Lung (tissue), 12 donors: ENCODE results near the gene MED31. TPM values are rescaled to one million over a fixed set of nuclear protein-coding genes. Genes with fewer than 3 reads are reported as not detected.
"Not testable (repeated sequence)": the region's sequence is repeated elsewhere in the genome, so short reads cannot be mapped to it uniquely, and the experiment has no call there.

Source experiments
- ATAC-seq: fragments of 200-7000 bp; cut with Tn5 transposase; one replicate; pipeline ENCODE4 v1.9.1; 2020; ENCODE audit warnings: moderate number of reproducible peaks; ENCODE audit not compliant: insufficient read depth, low FRiP score
- DNase-seq, 3 donors: peaks; one replicate each; pipeline ENCODE4 v3.0.0-alpha.2; 2013 to 2017
- H3K27ac ChIP-seq, 2 donors: one replicate each; pipeline ENCODE4 v1.5.1; 2013; ENCODE audit warnings: mild to moderate bottlenecking in 2 of 2, moderate library complexity in 2 of 2, control low read depth in 1 of 2, inconsistent platforms in 1 of 2, low read depth in 1 of 2, low read length in 1 of 2
- H3K27me3 ChIP-seq, 3 donors: one replicate each; pipeline ENCODE4 v1.5.1; 2013; ENCODE audit warnings: low read length in 2 of 3; ENCODE audit not compliant: control insufficient read depth in 3 of 3, insufficient read depth in 3 of 3
- H3K36me3 ChIP-seq, 4 donors: one replicate each; pipeline ENCODE4 v1.5.1; 2013; ENCODE audit warnings: low read length in 4 of 4, mild to moderate bottlenecking in 1 of 4, moderate library complexity in 1 of 4; ENCODE audit not compliant: control insufficient read depth in 4 of 4, insufficient read depth in 4 of 4
- H3K4me1 ChIP-seq, 5 donors: one replicate each; pipeline ENCODE4 v1.5.1; 2013; ENCODE audit warnings: low read length in 5 of 5, mild to moderate bottlenecking in 2 of 5, moderate library complexity in 1 of 5; ENCODE audit not compliant: control insufficient read depth in 5 of 5, insufficient read depth in 5 of 5
- H3K4me3 ChIP-seq: one replicate; pipeline ENCODE4 v1.5.1; 2013; ENCODE audit warnings: mild to moderate bottlenecking, control low read depth, moderate library complexity
- H3K9ac ChIP-seq, 2 donors: one replicate each; pipeline ENCODE4 v1.5.1; 2013; ENCODE audit warnings: low read length in 2 of 2, control low read depth in 1 of 2; ENCODE audit not compliant: insufficient read depth in 1 of 2
- H3K9me3 ChIP-seq, 4 donors: one replicate each; pipeline ENCODE4 v1.5.1; 2013; ENCODE audit warnings: low read length in 3 of 4, mild to moderate bottlenecking in 1 of 4, moderate library complexity in 1 of 4; ENCODE audit not compliant: control insufficient read depth in 4 of 4, insufficient read depth in 3 of 4
- WGBS, 2 donors: extraction: QIAGEN DNeasy Blood & Tissue Kit; methylation state at CpG; one replicate each; pipeline ENCODE4 v1.1.7; 2013; 5-methylcytosine and 5-hydroxymethylcytosine counted together
- polyA plus RNA-seq, 2 donors: library from polyadenylated mRNA; stranded (reverse); fragments of 200-250 nt; gene quantifications; one replicate each; pipeline ENCODE4 v1.2.1, GENCODE V29; 2013
- total RNA-seq, 2 donors: library from RNA; depleted of rRNA in 1 of 2; stranded (reverse); fragments of >200 nt in 1 of 2; gene quantifications; one replicate each; pipeline ENCODE4 v1.2.1, GENCODE V29; 2014 to 2021
- TF ChIP-seq, protein P1 (sequence below): IDR thresholded peaks from 2 replicates; pipeline ENCODE4 v1.5.1; 2012; ENCODE audit warnings: mild to moderate bottlenecking; ENCODE audit errors: control extremely low read depth, extremely low read depth
- donor health status: control.
- donor health status: control.
- donor health status: Bipolar disorder and iron deficiency.
- donor health status: healthy.
- donor health status: DM: yes; HTN: yes; CAD: no.

MED31 gene
- total and polyA plus RNA-seq, 4 donors = 16.6 to 27.7 (median 19.2) TPM

DNA sequence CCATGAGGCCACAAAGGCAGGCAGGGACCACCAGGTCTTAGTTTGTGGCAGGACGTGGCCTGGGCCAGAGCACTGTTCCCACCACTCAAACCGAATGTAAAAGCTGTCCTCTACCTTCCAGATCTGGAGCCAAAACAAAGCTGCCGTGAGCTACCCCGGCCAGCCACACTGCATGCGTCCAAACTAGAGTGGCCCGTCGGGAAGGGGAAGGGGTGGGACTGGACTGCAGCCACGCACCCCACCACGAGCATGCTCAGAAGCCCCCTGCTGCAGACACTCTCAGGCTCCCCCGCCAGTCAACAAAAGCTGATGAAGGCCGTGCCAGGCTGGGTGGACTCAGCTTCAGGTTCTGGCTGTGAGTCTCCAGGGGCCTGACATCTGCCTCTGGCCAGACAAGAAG is 46.6 kb upstream of the MED31 start:
- no peak overlapping the region for H3K9ac ChIP-seq
- DNase-seq (no peak), ATAC-seq (no peak)
- TF ChIP-seq, protein P1, sequence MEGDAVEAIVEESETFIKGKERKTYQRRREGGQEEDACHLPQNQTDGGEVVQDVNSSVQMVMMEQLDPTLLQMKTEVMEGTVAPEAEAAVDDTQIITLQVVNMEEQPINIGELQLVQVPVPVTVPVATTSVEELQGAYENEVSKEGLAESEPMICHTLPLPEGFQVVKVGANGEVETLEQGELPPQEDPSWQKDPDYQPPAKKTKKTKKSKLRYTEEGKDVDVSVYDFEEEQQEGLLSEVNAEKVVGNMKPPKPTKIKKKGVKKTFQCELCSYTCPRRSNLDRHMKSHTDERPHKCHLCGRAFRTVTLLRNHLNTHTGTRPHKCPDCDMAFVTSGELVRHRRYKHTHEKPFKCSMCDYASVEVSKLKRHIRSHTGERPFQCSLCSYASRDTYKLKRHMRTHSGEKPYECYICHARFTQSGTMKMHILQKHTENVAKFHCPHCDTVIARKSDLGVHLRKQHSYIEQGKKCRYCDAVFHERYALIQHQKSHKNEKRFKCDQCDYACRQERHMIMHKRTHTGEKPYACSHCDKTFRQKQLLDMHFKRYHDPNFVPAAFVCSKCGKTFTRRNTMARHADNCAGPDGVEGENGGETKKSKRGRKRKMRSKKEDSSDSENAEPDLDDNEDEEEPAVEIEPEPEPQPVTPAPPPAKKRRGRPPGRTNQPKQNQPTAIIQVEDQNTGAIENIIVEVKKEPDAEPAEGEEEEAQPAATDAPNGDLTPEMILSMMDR = no peak
- H3K4me3 ChIP-seq = no peak overlapping the region
- no peaks in the 10 kb centered on the region for H3K9me3 ChIP-seq
- 80 to 86% methylated on average over 11 of the region's 11 CpGs for WGBS, 2 donors
- H3K4me1 ChIP-seq = peaks cover 0 to 5% (median 0%) of the 10 kb centered on the region in 5 donors
- H3K27ac ChIP-seq = no peak overlapping the region
- no peaks in the 10 kb centered on the region for H3K36me3 ChIP-seq
- H3K27me3 ChIP-seq = no peaks in the 10 kb centered on the region

DNA sequence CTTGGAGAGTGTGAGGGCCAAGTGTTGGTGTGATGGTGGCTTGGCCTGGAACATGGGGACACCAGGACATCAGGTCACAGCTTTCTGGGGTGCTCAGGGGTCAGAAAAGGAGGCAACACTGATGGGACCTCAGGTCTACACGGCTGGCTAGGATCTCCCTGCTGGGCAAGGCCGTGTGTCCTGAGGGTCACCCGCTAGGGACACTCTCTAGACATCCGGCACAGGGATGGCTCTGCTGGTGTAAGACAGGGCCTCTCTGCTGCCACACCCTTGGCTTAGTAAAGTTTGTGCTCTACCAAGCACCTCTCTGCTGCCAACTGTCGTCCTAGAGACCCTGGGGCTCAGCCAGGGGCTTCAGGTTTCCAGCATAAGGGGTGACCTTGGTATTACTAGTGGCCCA is 45.5 kb upstream of the MED31 start:
- DNase-seq (no peak), ATAC-seq (no peak)
- Histone ChIP-seq H3K9me3 (no peaks in the 10 kb centered on the region), H3K9ac (no peak overlapping the region), H3K27me3 (no peaks in the 10 kb centered on the region), H3K36me3 (no peaks in the 10 kb centered on the region), H3K4me3 (no peak overlapping the region), H3K27ac (no peak overlapping the region), H3K4me1 (peaks cover 0 to 5% (median 0%) of the 10 kb centered on the region in 5 donors)
- TF ChIP-seq, protein P1 = no peak
- 89 to 93% methylated on average over 5 of the region's 5 CpGs for WGBS, 2 donors

DNA sequence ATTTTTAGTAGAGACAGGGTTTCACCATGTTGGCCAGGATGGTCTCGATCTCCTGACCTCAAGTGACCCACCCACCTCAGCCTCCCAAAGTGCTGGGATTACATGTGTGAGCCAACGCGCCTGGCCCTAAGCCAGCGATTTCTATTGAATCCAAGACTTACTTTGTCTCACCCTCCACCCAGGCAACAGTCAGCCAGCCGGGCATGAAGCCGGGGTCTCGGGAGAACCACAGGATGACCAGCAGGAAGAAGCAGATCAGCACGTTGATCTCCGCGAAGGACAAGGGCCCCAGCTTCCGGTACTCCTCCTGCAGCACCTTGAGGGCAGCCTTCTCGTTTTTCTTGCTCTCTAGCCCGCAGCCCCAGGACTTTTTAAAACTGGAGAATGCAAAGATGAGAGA is 44.2 kb upstream of the MED31 start:
- no peaks in the 10 kb centered on the region for H3K36me3 ChIP-seq
- no peaks in the 10 kb centered on the region for H3K27me3 ChIP-seq
- no peaks in the 10 kb centered on the region for H3K9me3 ChIP-seq
- TF ChIP-seq, protein P1 = no peak
- WGBS, 2 donors = 82 to 85% methylated on average over 13 of the region's 13 CpGs
- peaks cover 0 to 4% (median 0%) of the 10 kb centered on the region in 5 donors for H3K4me1 ChIP-seq
- H3K27ac ChIP-seq = no peak overlapping the region
- no peak for ATAC-seq
- no peak for DNase-seq
- H3K4me3 ChIP-seq = no peak overlapping the region
- no peak overlapping the region for H3K9ac ChIP-seq

DNA sequence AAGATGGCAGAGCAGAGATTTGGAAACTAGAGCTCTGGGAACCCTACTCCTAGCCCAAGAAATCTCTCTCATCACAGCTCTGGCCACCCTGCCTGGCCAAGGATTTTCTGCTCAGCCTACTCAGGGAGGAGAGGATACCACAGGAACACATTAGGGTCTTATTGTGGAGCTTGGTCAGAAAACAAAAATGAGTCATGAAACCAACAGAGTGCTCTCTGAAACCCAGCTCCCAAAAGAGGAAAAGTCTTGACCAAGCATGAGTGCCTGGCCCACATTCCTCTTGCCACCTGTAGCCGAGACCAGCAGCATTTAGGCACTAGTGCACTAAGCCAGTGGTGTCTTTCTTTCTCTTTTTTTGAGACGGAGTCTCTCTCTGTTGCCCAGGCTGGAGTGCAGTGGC is 43.6 kb upstream of the MED31 start:
- TF ChIP-seq, protein P1 = no peak
- Histone ChIP-seq H3K4me1 (no peaks in the 10 kb centered on the region), H3K36me3 (no peaks in the 10 kb centered on the region), H3K9me3 (no peaks in the 10 kb centered on the region), H3K27ac (no peak overlapping the region), H3K9ac (no peak overlapping the region), H3K27me3 (no peaks in the 10 kb centered on the region), H3K4me3 (no peak overlapping the region)
- ATAC-seq (no peak), DNase-seq (no peak)
- WGBS, 2 donors = 81 to 90% methylated on average over 2 of the region's 2 CpGs

DNA sequence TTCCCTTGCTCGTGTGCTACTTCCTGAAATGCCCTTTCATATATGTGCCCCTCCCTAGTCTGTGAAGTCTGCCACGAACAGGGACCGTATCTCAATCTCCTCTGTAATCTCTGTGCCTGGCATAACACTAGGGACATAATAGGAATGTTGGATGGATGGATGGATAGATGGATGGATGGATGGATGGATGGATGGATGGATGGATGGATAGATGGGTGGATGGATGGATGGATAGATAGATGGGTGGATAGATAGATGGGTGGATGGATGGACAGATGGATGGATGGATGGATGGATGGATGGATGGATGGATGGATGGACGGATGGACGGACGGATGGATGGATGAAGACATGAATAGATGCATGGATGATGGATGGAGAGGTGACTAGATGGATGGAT is 40.6 kb upstream of the MED31 start:
- 59 to 64% methylated on average over 6 of the region's 6 CpGs for WGBS, 2 donors
- not testable (repeated sequence) for H3K27me3 ChIP-seq

More for the DNA sequence above, 40.6 kb upstream of the MED31 start:
- not testable (repeated sequence) for DNase-seq, ATAC-seq, H3K36me3 ChIP-seq, H3K9ac ChIP-seq, H3K9me3 ChIP-seq, H3K27ac ChIP-seq, H3K4me1 ChIP-seq, H3K4me3 ChIP-seq
